Natural killer cell (primary cell): Measurements from ENCODE around the gene ZNG1A. TPM values are rescaled to one million over a fixed set of nuclear protein-coding genes. Genes with fewer than 3 reads are reported as not detected.

ENCODE experiments used
- ATAC-seq, 3 donors: fragments of 150-1000 bp in 2 of 3; fragments of 200-7000 bp in 1 of 3; cut with Tn5 transposase; 1 replicate in 1 of 3; 2 replicates in 2 of 3; pipeline ENCODE4 v1.10.0; 2021; ENCODE audit warnings: mild to moderate bottlenecking in 2 of 3, moderate library complexity in 2 of 3
- DNase-seq, 2 donors: peaks; one replicate each; pipeline versions ENCODE4 v3.0.0 to v3.0.0-alpha.2; 2013 to 2021; ENCODE audit warnings: mixed read lengths in 1 of 2
- H3K27ac ChIP-seq: one replicate; pipeline ENCODE4 v1.5.1; 2013; ENCODE audit warnings: mild to moderate bottlenecking, low read length
- H3K27me3 ChIP-seq: one replicate; pipeline ENCODE4 v1.6.1; 2013; ENCODE audit warnings: low read length; ENCODE audit not compliant: control insufficient read depth, insufficient read depth
- H3K36me3 ChIP-seq: one replicate; pipeline ENCODE4 v1.6.1; 2013; ENCODE audit warnings: low read length; ENCODE audit not compliant: control insufficient read depth, insufficient read depth
- H3K4me1 ChIP-seq: one replicate; pipeline ENCODE4 v1.6.1; 2013; ENCODE audit warnings: low read length; ENCODE audit not compliant: control insufficient read depth, insufficient read depth
- H3K4me3 ChIP-seq: one replicate; pipeline ENCODE4 v1.5.1; 2013; ENCODE audit warnings: low read length
- H3K9me3 ChIP-seq: one replicate; pipeline ENCODE4 v1.6.1; 2013; ENCODE audit warnings: low read length; ENCODE audit not compliant: control insufficient read depth, insufficient read depth
- H3K27ac Mint-ChIP-seq, 2 donors: one replicate each; pipeline ENCODE4 v1.8.0; 2022; ENCODE audit warnings: mild to moderate bottlenecking in 2 of 2, mixed read lengths in 2 of 2, moderate library complexity in 1 of 2
- H3K27me3 Mint-ChIP-seq, 2 donors: one replicate each; pipeline ENCODE4 v1.8.0; 2022; ENCODE audit warnings: low read depth in 2 of 2, mixed read lengths in 2 of 2
- H3K36me3 Mint-ChIP-seq: one replicate; pipeline ENCODE4 v1.8.0; 2022; ENCODE audit warnings: mixed read lengths
- H3K4me1 Mint-ChIP-seq, 2 donors: one replicate each; pipeline ENCODE4 v1.8.0; 2022; ENCODE audit warnings: mixed read lengths in 2 of 2
- H3K4me3 Mint-ChIP-seq: one replicate; pipeline ENCODE4 v1.8.0; 2022; ENCODE audit warnings: mild to moderate bottlenecking, moderate library complexity, mixed read lengths
- H3K9me3 Mint-ChIP-seq, 2 donors: one replicate each; pipeline ENCODE4 v1.8.0; 2022; ENCODE audit warnings: mixed read lengths in 2 of 2
- CTCF ChIP-seq: fragments of 200-600 bp; IDR thresholded peaks from one replicate; pipeline ENCODE4 v1.8.0; 2022; ENCODE audit warnings: antibody characterized with exemption
- WGBS: methylation state at CpG from one replicate; pipeline ENCODE4 v1.1.7; 2013; ENCODE audit warnings: missing lambda C conversion rate; ENCODE audit not compliant: insufficient coverage; 5-methylcytosine and 5-hydroxymethylcytosine counted together
- intact Hi-C: fragments of 100-400 bp; cut with micrococcal nuclease; formaldehyde crosslinking; loops from one replicate; pipeline ENCODE4 v1.14.2; 2022
- total RNA-seq, 4 donors: library from RNA; stranded (reverse); fragments of 120-200 nt in 1 of 4; gene quantifications; one replicate each; pipeline versions ENCODE4 v1.2.3 to v1.2.4, GENCODE V29; 2013 to 2022

ZNG1A gene
- total RNA-seq, 3 donors from 2014 or later (not counting 1 experiment from before 2014, with no cell fraction given), result 10.3 to 13.6 (median 12.1) TPM

GRCh38 chr9:217950-218349, 39.1 kb upstream of the ZNG1A start:
- ATAC-seq (no peak), DNase-seq (no peak)
- Histone ChIP-seq H3K27ac (no peak overlapping the region), H3K9me3 (no peaks in the 10 kb centered on the region), H3K4me3 (no peak overlapping the region), H3K27me3 (no peaks in the 10 kb centered on the region), H3K4me1 (peaks cover 36% of the 10 kb centered on the region), H3K36me3 (no peaks in the 10 kb centered on the region)
- Mint-ChIP-seq H3K4me3 (no peak overlapping the region), H3K27me3 (no peaks in the 10 kb centered on the region), H3K9me3 (no peaks in the 10 kb centered on the region), H3K4me1 (peaks cover 28 to 42% of the 10 kb centered on the region in 2 donors), H3K36me3 (no peaks in the 10 kb centered on the region), H3K27ac (no peak overlapping the region)
- no peak for TF ChIP-seq CTCF
- WGBS, result no CpG with 5 or more reads among the region's 2 CpGs
- intact Hi-C loops, result no loop called here

DNA sequence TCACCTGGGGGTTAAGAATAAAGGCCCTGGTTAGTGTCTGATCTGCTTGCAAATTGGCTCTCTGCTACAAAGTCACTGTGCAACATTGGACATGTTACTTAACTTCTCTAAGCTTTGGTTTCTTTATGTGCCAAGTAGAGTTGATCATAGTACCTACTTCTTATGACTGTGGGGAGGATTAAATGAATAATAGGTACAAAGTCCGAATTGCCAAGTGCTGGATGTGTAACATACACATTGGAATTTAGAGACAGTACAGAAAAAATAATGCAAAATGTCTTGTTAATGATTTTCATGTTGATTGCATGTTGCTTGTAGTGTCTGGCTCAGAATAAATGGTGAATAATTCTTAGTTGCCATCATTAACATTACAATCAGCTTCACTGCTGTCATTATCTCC, 38.0 kb upstream of the ZNG1A start:
- peaks cover 17 to 31% of the 10 kb centered on the region in 2 donors for H3K4me1 Mint-ChIP-seq
- no peaks in the 10 kb centered on the region for H3K9me3 Mint-ChIP-seq
- intact Hi-C loops, result no loop called here
- TF ChIP-seq CTCF, result no peak
- Histone ChIP-seq H3K9me3 (no peaks in the 10 kb centered on the region), H3K27ac (no peak overlapping the region), H3K4me3 (no peak overlapping the region), H3K4me1 (peaks cover 31% of the 10 kb centered on the region), H3K36me3 (no peaks in the 10 kb centered on the region), H3K27me3 (no peaks in the 10 kb centered on the region)
- DNase-seq, result no peak
- H3K36me3 Mint-ChIP-seq, result no peaks in the 10 kb centered on the region
- no peak for ATAC-seq
- H3K4me3 Mint-ChIP-seq, result peak overlapping the region; percentile 40
- H3K27me3 Mint-ChIP-seq, result no peaks in the 10 kb centered on the region
- 94% methylated on average over 1 of the region's 1 CpG for WGBS
- H3K27ac Mint-ChIP-seq, result peak overlapping the region in 1 of 2 donors; percentile 74

DNA sequence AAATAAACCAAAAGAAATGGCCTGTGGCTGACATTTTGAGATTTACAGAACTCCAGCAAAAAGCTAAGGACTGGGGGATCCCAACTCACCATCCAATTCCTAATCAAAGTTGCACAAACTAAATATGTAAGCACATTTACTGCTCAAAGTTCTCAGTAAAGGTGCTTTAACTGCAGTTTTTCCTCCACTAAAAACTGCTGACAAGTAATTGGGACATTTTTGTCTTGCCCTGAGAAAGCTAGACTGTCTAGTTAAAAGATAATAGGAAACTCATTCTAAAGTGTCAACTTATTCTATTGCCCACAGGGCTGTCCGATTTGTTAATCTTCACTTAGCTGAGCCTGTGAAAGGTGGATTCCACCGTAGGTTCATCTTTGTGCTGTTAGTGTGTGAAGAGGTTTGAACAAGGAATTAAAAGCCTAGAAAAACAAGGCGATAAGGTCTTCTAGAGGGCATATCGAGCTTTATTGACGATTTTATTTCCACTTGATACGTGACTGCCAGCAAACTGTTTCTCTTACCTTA, 36.8 kb upstream of the ZNG1A start:
- intact Hi-C loops, result loop anchor here (2.0 kb wide), 1 partner anchor 57 kb away; no protein-coding TSS in a partner anchor

More for the DNA sequence above, 36.8 kb upstream of the ZNG1A start:
- WGBS, result 67% methylated on average over 3 of the region's 6 CpGs
- Histone ChIP-seq H3K27ac (peak overlapping the region; percentile 77), H3K4me1 (peaks cover 19% of the 10 kb centered on the region), H3K4me3 (peak overlapping the region; percentile 81), H3K9me3 (no peaks in the 10 kb centered on the region), H3K36me3 (no peaks in the 10 kb centered on the region), H3K27me3 (no peaks in the 10 kb centered on the region)
- H3K27ac Mint-ChIP-seq, result peak overlapping the region; percentile 67 to 74
- ATAC-seq, result peak in 1 of 3 donors; percentile 18
- peaks cover 15 to 30% of the 10 kb centered on the region in 2 donors for H3K4me1 Mint-ChIP-seq
- peak overlapping the region; percentile 89 for H3K4me3 Mint-ChIP-seq
- TF ChIP-seq CTCF, result no peak
- DNase-seq, result no peak
- H3K27me3 Mint-ChIP-seq, result no peaks in the 10 kb centered on the region
- no peaks in the 10 kb centered on the region for H3K36me3 Mint-ChIP-seq
- H3K9me3 Mint-ChIP-seq, result no peaks in the 10 kb centered on the region
